GM12878 (cell line): ENCODE data around the gene THBS3. TPM values are rescaled to one million over a fixed set of nuclear protein-coding genes. Genes with fewer than 3 reads are reported as not detected.
"Not testable (repeated sequence)": the region's sequence is repeated elsewhere in the genome, so short reads cannot be mapped to it uniquely, and the experiment has no call there.

ENCODE experiments used
- ATAC-seq: fragments of 200-7000 bp; cut with Tn5 transposase; 3 replicates; pipeline ENCODE4 v1.9.1; 2020; ENCODE audit warnings: mild to moderate bottlenecking, moderate library complexity
- BruUV-seq: library from RNA; stranded (reverse); fragments of 400-500 nt; replicated peaks from 2 replicates; lab custom pipeline; 2021; lab: Mats Ljungman, UMichigan
- CTCF ChIA-PET: fragments of 300-600 bp; sonication (Branson Sonifier 250); formaldehyde crosslinking; extraction: SDS; loops from one replicate; lab custom pipeline; 2021; ENCODE audit warnings: inconsistent platforms; lab: Yijun Ruan, JAX
- POLR2A ChIA-PET: fragments of 350-600 bp; formaldehyde crosslinking; extraction: SDS; loops from one replicate; lab custom pipeline; 2021; ENCODE audit warnings: inconsistent platforms; lab: Charles Lee
- RAD21 ChIA-PET: fragments of 300-600 bp; sonication (Branson Sonifier 250); formaldehyde crosslinking; loops from one replicate; lab custom pipeline; 2023; ENCODE audit warnings: antibody characterized with exemption; ENCODE audit not compliant: unreplicated experiment; lab: Charles Lee
- SMC1A ChIA-PET: fragments of 300-600 bp; sonication (Branson Sonifier 250); formaldehyde crosslinking; loops from one replicate; lab custom pipeline; 2023; ENCODE audit not compliant: unreplicated experiment, uncharacterized antibody; lab: Charles Lee
- DNase-seq: peaks from one replicate; pipeline ENCODE4 v3.0.0-alpha.2; 2011; ENCODE audit warnings: low read depth, low spot score
- FAIRE-seq: peaks from 3 replicates; lab custom pipeline; 2011; peaks lifted over from hg19 to GRCh38; lab: Jason Lieb, UNC
- H2AFZ ChIP-seq: 2 replicates; pipeline ENCODE4 v1.6.0; 2011; ENCODE audit warnings: low read depth, low read length, control low read depth; ENCODE audit not compliant: control insufficient read depth
- H3K27ac ChIP-seq: 2 replicates; pipeline ENCODE4 v1.5.1; 2011; ENCODE audit warnings: control low read depth; ENCODE audit not compliant: control insufficient read depth, insufficient read depth
- H3K27me3 ChIP-seq, 2 experiments: replicated peaks in 1 of 2; 2 replicates each; pipeline versions ENCODE4 v1.6.0 to v1.6.1; 2011; ENCODE audit warnings: low read length in 1 of 2; ENCODE audit not compliant: control insufficient read depth in 2 of 2, insufficient read depth in 2 of 2
- H3K36me3 ChIP-seq, 2 experiments: 2 replicates each; pipeline ENCODE4 v1.5.1; 2011; ENCODE audit warnings: low read length in 1 of 2; ENCODE audit not compliant: control insufficient read depth in 2 of 2, insufficient read depth in 2 of 2
- H3K4me1 ChIP-seq: 2 replicates; pipeline ENCODE4 v1.6.1; 2011; ENCODE audit warnings: mild to moderate bottlenecking, low read length, moderate library complexity, mixed read lengths; ENCODE audit not compliant: control insufficient read depth, insufficient read depth
- H3K4me2 ChIP-seq: 2 replicates; pipeline ENCODE4 v1.6.0; 2011; ENCODE audit warnings: control low read depth; ENCODE audit not compliant: control insufficient read depth, insufficient read depth
- H3K4me3 ChIP-seq: fragments of 200-600 bp; sonication (generic); 2 replicates; pipeline ENCODE4 v1.5.1; 2016
- H3K79me2 ChIP-seq: 2 replicates; pipeline ENCODE4 v1.6.0; 2011; ENCODE audit warnings: low read length; ENCODE audit not compliant: control insufficient read depth, insufficient read depth
- H3K9ac ChIP-seq: 2 replicates; pipeline ENCODE4 v1.8.0; 2011; ENCODE audit warnings: low read length, control low read depth, mixed read lengths; ENCODE audit not compliant: control insufficient read depth, insufficient read depth
- H3K9me3 ChIP-seq: replicated peaks from 3 replicates; pipeline ENCODE4 v1.5.1; 2011; ENCODE audit warnings: mild to moderate bottlenecking, low read length; ENCODE audit not compliant: control insufficient read depth, insufficient read depth
- H4K20me1 ChIP-seq: 2 replicates; pipeline ENCODE4 v1.6.0; 2011; ENCODE audit not compliant: control insufficient read depth, insufficient read depth
- ATF7 ChIP-seq: fragments of 450-650 bp; IDR thresholded peaks from 2 replicates; pipeline ENCODE4 v1.6.1; 2016; ENCODE audit warnings: low read depth, mild to moderate bottlenecking
- DPF2 ChIP-seq: fragments of 450-650 bp; IDR thresholded peaks from 2 replicates; pipeline ENCODE4 v1.6.1; 2017; ENCODE audit warnings: mild to moderate bottlenecking
- EED ChIP-seq: sonication (generic); IDR thresholded peaks from 2 replicates; pipeline ENCODE4 v1.6.1; 2016; ENCODE audit warnings: antibody characterized with exemption, low read depth
- FOS ChIP-seq: IDR thresholded peaks from 3 replicates; pipeline ENCODE4 v1.6.1; 2011; ENCODE audit warnings: borderline replicate concordance; ENCODE audit not compliant: insufficient read length; ENCODE audit errors: extremely low read depth
- KLF5 ChIP-seq: fragments of 450-650 bp; IDR thresholded peaks from 2 replicates; pipeline ENCODE4 v1.6.1; 2014; ENCODE audit warnings: mild to moderate bottlenecking; ENCODE audit not compliant: partially characterized antibody
- MLLT1 ChIP-seq: fragments of 450-650 bp; IDR thresholded peaks from 2 replicates; pipeline ENCODE4 v1.6.1; 2016; ENCODE audit warnings: mild to moderate bottlenecking
- MYC ChIP-seq: IDR thresholded peaks from 2 replicates; pipeline ENCODE4 v1.6.1; 2011; ENCODE audit warnings: mild to moderate bottlenecking, low read length, moderate library complexity, inconsistent platforms; ENCODE audit not compliant: insufficient read depth, insufficient replicate concordance, insufficient read length, severe bottlenecking
- NFYB ChIP-seq: IDR thresholded peaks from 2 replicates; pipeline ENCODE4 v1.6.1; 2011; ENCODE audit warnings: low read depth, mild to moderate bottlenecking, low read length, improper control_type of control experiment, moderate library complexity; ENCODE audit not compliant: insufficient read depth
- RB1 ChIP-seq: fragments of 450-650 bp; formaldehyde crosslinking; IDR thresholded peaks from 2 replicates; pipeline ENCODE4 v1.6.1; 2017; ENCODE audit warnings: mild to moderate bottlenecking, borderline replicate concordance
- RBBP5 ChIP-seq: fragments of 200-600 bp; sonication (generic); conservative IDR thresholded peaks from 2 replicates; pipeline ENCODE4 v1.6.1; 2016
- SMARCA5 ChIP-seq: fragments of 450-650 bp; IDR thresholded peaks from 2 replicates; pipeline ENCODE4 v1.6.1; 2017; ENCODE audit warnings: mild to moderate bottlenecking
- STAT1 ChIP-seq: fragments of 450-650 bp; conservative IDR thresholded peaks from 2 replicates; pipeline ENCODE4 v1.6.1; 2014; ENCODE audit warnings: antibody characterized with exemption, mild to moderate bottlenecking
- USF1 ChIP-seq: IDR thresholded peaks from 2 replicates; pipeline ENCODE4 v1.6.1; 2011; ENCODE audit warnings: borderline replicate concordance, low read depth, mild to moderate bottlenecking, moderate library complexity, mixed read lengths, low read length; ENCODE audit not compliant: insufficient read depth; ENCODE audit errors: extremely low read length
- WGBS: methylation state at CpG from one replicate; pipeline ENCODE4 v1.1.6; 2016; ENCODE audit warnings: low lambda C conversion rate; ENCODE audit not compliant: insufficient replicate concordance, insufficient coverage; ENCODE audit errors: missing lambda C conversion rate; 5-methylcytosine and 5-hydroxymethylcytosine counted together
- in situ Hi-C: fragments of 300-500 bp; cut with MboI; formaldehyde crosslinking; loops from 9 replicates; pipeline ENCODE4 v1.14.3; 2018; ENCODE audit warnings: mixed read lengths
- intact Hi-C: fragments of 100-400 bp; cut with micrococcal nuclease; formaldehyde crosslinking; loops from one replicate; pipeline ENCODE4 v1.14.2; 2022; ENCODE audit not compliant: unreplicated experiment
- polyA plus RNA-seq, 11 experiments: library from polyadenylated mRNA; depleted of rRNA in 4 of 11; unstranded in 6 of 11; stranded (reverse) in 5 of 11; fragments of >200 nt; fragmentation: Nextera tagmentation in 4 of 11; fragmentation: Illumina TruSeq in 1 of 11; extraction: Ambion mirVana in 4 of 11; extraction: Trizol in 1 of 11; gene quantifications; 1 replicate in 1 of 11; 2 replicates in 10 of 11; pipeline versions ENCODE4 v1.2.1 to v1.2.3, GENCODE V29; 2011 to 2016; ENCODE audit warnings: inconsistent platforms in 2 of 11, missing spikeins in 2 of 11, low read depth in 1 of 11
- total RNA-seq, 4 experiments: library from RNA; depleted of rRNA in 3 of 4; stranded (reverse); fragments of >200 nt in 3 of 4; fragmentation: Illumina TruSeq in 1 of 4; extraction: Trizol in 1 of 4; gene quantifications; 2 replicates each; pipeline versions ENCODE4 v1.2.1 to v1.2.3, GENCODE V29; 2013 to 2021

Gene THBS3
- total and polyA plus RNA-seq, 10 of the 15 experiments (the other 5 are each of a cell fraction or from before 2014, with no cell fraction given): 0.66 to 3.6 (median 2.0) TPM

DNA sequence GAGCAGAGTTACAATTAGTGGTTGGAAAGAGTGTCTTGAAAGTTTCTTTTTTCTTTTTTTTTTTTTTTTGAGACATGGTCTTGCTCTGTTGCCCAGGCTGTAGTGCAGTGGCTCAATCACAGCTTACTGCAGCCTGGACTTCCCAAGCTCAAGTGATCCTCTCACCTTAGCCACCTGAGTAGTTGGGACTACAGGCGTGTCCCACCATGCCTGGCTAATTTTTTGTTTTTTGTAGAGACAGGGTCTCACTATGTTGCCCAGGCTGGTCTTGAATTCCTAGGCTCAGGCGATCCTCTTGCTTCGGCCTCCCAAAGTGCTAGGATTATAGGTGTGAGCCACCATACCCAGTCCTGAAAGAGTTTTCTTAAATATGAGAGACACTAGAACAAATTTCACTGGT lies 39.1 kb upstream of the THBS3 start:
- in situ Hi-C loops, BruUV-seq, H3K27ac ChIP-seq, H2AFZ ChIP-seq, H3K27me3 ChIP-seq, H4K20me1 ChIP-seq, H3K9ac ChIP-seq, FAIRE-seq, ATAC-seq, H3K9me3 ChIP-seq, DNase-seq, H3K36me3 ChIP-seq, H3K4me2 ChIP-seq, intact Hi-C loops, RAD21 ChIA-PET, H3K4me3 ChIP-seq: not testable (repeated sequence)
- whole genome bisulfite sequencing: 100% methylated on average over 3 of the region's 3 CpGs
- Histone ChIP-seq H3K79me2 (peaks cover 13% of the 10 kb centered on the region), H3K4me1 (peaks cover 10% of the 10 kb centered on the region)
- POLR2A ChIA-PET: interaction anchor here (0.6 to 1.3 kb wide), 2 partner anchors 70 to 77 kb away, joined by 3 read pairs; no protein-coding TSS in a partner anchor
- SMC1A ChIA-PET: interaction anchor here (1.0 kb wide), 1 partner anchor 59 kb away, joined by 3 read pairs; no protein-coding TSS in a partner anchor
- CTCF ChIA-PET: interaction anchor here (1.1 to 1.8 kb wide), 4 partner anchors 40 to 74 kb away, joined by 3 to 5 read pairs (median 3); partner anchors contain the start of gene KRTCAP2

- Histone ChIP-seq H3K36me3 (no peaks in the 10 kb centered on the region), H2AFZ (peak overlapping the region; percentile 97), H3K4me1 (peaks cover 14% of the 10 kb centered on the region), H4K20me1 (no peaks in the 10 kb centered on the region), H3K9ac (peak overlapping the region; percentile 76), H3K79me2 (peaks cover 13% of the 10 kb centered on the region), H3K4me2 (peak overlapping the region; percentile 85), H3K27me3 (no peaks in the 10 kb centered on the region), H3K4me3 (peak overlapping the region; percentile 65; the same call in 1 of the 2 replicates), H3K27ac (peak overlapping the region; percentile 79), H3K9me3 (no peaks in the 10 kb centered on the region)
- ChIA-PET POLR2A (interaction anchor here (0.8 to 2.6 kb wide), 9 partner anchors 10 to 79 kb away, joined by 3 to 12 read pairs (median 5); partner anchors contain the start of genes CLK2, ENTREP3, KRTCAP2 and SCAMP3), RAD21 (interaction anchor here (1.1 kb wide), 1 partner anchor 79 kb away, joined by 4 read pairs; no protein-coding TSS in a partner anchor), CTCF (interaction anchor here (0.9 to 5.5 kb wide), 8 partner anchors 9 to 79 kb away, joined by 3 to 26 read pairs (median 6); partner anchors contain the start of genes KRTCAP2, MTX1 and THBS3), SMC1A (interaction anchor here (1.6 to 2.4 kb wide), 2 partner anchors 38 to 78 kb away, joined by 4 to 9 read pairs; partner anchors contain the start of genes MTX1 and THBS3)
- DNase-seq: no peak
- BruUV-seq: no TSS peak
- TF ChIP-seq EED: no peak
- no peak for TF ChIP-seq DPF2
- no peak for TF ChIP-seq STAT1
- TF ChIP-seq USF1: no peak
- TF ChIP-seq NFYB: no peak
- no peak for TF ChIP-seq SMARCA5
- TF ChIP-seq ATF7: no peak
- no peak for TF ChIP-seq MLLT1
- no peak for TF ChIP-seq RB1
- TF ChIP-seq MYC: no peak
- no peak for TF ChIP-seq FOS
- no peak for TF ChIP-seq RBBP5
- no peak for TF ChIP-seq KLF5
- no peak for FAIRE-seq
- intact Hi-C loops (no loop called here), in situ Hi-C loops (no loop called here)
- 78% methylated on average over 8 of the region's 8 CpGs for WGBS
- ATAC-seq: no peak
Measured at GRCh38 chr1:155245163-155245524, 37.4 kb upstream of the THBS3 start.
